Omental fat pad (tissue), 4 donors: ENCODE results near the gene SCP2. TPM values are rescaled to one million over a fixed set of nuclear protein-coding genes. Genes with fewer than 3 reads are reported as not detected.

Source experiments
- ATAC-seq: fragments of 150-250 bp; one replicate; pipeline ENCODE4 v1.9.1; 2016; ENCODE audit warnings: mild to moderate bottlenecking, moderate library complexity; ENCODE audit not compliant: low FRiP score
- DNase-seq: peaks from one replicate; pipeline ENCODE4 v3.0.0-alpha.2; 2019; ENCODE audit warnings: low spot score
- CTCF ChIP-seq, 3 donors: fragments of 450-650 bp; IDR thresholded peaks; one replicate each; pipeline ENCODE4 v1.5.1; 2016 to 2017; ENCODE audit warnings: antibody characterized with exemption in 3 of 3, mild to moderate bottlenecking in 3 of 3, moderate library complexity in 2 of 3
- total RNA-seq, 4 donors: library from RNA; depleted of rRNA; stranded (reverse); fragments of >200 nt; gene quantifications; one replicate each; pipeline ENCODE4 v1.1.0, GENCODE V29; 2016

The SCP2 gene
- total RNA-seq, 4 donors from 2014 or later, result 92.7 to 174 (median 126) TPM

- TF ChIP-seq CTCF (IDR thresholded peaks at IDR 0.05), result no peak
- DNase-seq (no peak), ATAC-seq (no peak)
These were observed 151.4 kb downstream of the SCP2 start for GRCh38 chr1:53078333-53079101.

GRCh38 chr1:53079251-53079650 is 152.2 kb downstream of the SCP2 start:
- ATAC-seq (no peak), DNase-seq (no peak)
- TF ChIP-seq CTCF (IDR thresholded peaks at IDR 0.05), result no peak

- DNase-seq, result no peak
- TF ChIP-seq CTCF (IDR thresholded peaks at IDR 0.05), result no peak
- no peak for ATAC-seq
These were observed 153.0 kb downstream of the SCP2 start for GRCh38 chr1:53080041-53080440.

DNA sequence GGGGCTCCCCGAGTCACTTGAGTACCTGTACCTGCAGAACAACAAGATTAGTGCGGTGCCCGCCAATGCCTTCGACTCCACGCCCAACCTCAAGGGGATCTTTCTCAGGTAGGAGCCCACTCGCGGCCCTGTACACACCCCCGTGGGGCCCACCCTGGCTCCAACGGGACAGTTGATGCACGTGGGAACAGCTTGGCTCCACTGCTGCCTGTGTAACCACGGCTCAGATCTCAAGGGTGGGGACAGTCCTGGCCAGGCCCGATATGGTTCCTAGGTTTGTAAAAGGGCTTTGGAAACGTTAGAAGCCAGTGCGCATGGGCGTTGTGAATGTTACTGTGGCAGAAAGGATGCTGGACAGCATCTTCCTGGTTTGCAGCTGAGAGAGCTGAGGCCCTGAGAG is 153.7 kb downstream of the SCP2 start:
- ATAC-seq (no peak), DNase-seq (no peak)
- TF ChIP-seq CTCF (IDR thresholded peaks at IDR 0.05), result no peak

GRCh38 chr1:53081384-53082066 is 154.4 kb downstream of the SCP2 start:
- DNase-seq (no peak), ATAC-seq (no peak)
- no peak for TF ChIP-seq CTCF (IDR thresholded peaks at IDR 0.05)

DNA sequence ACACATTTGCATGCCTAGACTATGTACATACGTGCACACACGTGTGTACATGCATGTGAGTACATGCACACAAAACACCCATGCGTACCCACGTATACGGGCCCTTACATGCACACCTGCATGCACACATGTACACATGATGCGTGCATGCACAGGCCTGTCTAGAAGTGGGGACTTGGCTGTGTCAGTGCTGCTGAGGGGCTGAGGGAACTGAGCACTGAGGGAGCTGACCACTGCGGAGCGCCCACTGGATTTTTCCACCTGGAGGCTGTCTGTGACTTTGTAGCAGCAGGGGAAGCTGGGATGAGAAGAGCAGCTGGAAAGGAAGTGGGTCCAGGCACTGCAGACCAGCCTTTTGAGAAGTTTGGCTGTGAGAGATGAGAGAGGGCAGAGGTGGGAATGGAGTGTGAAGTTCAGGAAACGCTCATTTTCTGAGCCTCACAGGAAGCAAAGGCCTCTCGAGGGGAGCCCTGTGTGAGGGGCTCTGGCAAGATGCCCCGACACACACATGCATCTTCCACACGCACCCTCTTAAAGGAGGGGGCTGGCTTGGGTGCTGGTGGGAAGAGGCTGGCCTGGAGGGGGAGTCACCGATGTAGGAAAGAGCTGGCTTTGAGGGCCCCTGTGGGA is 155.9 kb downstream of the SCP2 start:
- ATAC-seq (no peak), DNase-seq (no peak)
- TF ChIP-seq CTCF (IDR thresholded peaks at IDR 0.05), result no peak
